Measurements from ENCODE around the gene MARK3. TPM values are rescaled to one million over a fixed set of nuclear protein-coding genes. Genes with fewer than 3 reads are reported as not detected.

The MARK3 gene
- polyA plus RNA-seq, 1 donor (not counting 4 experiments of a cell fraction or from before 2014, with no cell fraction given) = 133 TPM

GRCh38 chr14:103366741-103367140 is 18.5 kb upstream of the MARK3 start:
- H3K4me2 ChIP-seq (ENCODE audit: control insufficient read depth, extremely low read depth, insufficient read depth, low read depth, low read length) = no peak overlapping the region
- FAIRE-seq (no peak), DNase-seq (ENCODE audit: low read depth, low spot score) (no peak)
- H3K79me2 ChIP-seq (ENCODE audit: control insufficient read depth, insufficient read depth, low read length) = no peaks in the 10 kb centered on the region
- no peaks in the 10 kb centered on the region for H3K36me3 ChIP-seq (ENCODE audit: control insufficient read depth in 2 of 2, extremely low read depth in 1 of 2, insufficient read depth in 2 of 2, low read length in 2 of 2)
- H3K9me1 ChIP-seq (ENCODE audit: control insufficient read depth, extremely low read depth, insufficient read depth, low read length) = no peaks in the 10 kb centered on the region
- no peaks in the 10 kb centered on the region for H3K27me3 ChIP-seq (ENCODE audit: control insufficient read depth, extremely low read depth, insufficient read depth, low read length)
- dilution Hi-C loops (cut with MboI; ENCODE audit: extremely low pct_ligation_motif_present, low sequenced_read_pairs) = no loop called here
- H3K4me3 ChIP-seq (ENCODE audit: control insufficient read depth in 2 of 3, extremely low read depth in 1 of 3, insufficient read depth in 2 of 3, low read depth in 1 of 3, low read length in 3 of 3) = no peak overlapping the region
- no peak overlapping the region for H2AFZ ChIP-seq (ENCODE audit: control insufficient read depth, low read length)
- TF ChIP-seq, protein P1, sequence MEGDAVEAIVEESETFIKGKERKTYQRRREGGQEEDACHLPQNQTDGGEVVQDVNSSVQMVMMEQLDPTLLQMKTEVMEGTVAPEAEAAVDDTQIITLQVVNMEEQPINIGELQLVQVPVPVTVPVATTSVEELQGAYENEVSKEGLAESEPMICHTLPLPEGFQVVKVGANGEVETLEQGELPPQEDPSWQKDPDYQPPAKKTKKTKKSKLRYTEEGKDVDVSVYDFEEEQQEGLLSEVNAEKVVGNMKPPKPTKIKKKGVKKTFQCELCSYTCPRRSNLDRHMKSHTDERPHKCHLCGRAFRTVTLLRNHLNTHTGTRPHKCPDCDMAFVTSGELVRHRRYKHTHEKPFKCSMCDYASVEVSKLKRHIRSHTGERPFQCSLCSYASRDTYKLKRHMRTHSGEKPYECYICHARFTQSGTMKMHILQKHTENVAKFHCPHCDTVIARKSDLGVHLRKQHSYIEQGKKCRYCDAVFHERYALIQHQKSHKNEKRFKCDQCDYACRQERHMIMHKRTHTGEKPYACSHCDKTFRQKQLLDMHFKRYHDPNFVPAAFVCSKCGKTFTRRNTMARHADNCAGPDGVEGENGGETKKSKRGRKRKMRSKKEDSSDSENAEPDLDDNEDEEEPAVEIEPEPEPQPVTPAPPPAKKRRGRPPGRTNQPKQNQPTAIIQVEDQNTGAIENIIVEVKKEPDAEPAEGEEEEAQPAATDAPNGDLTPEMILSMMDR (optimal IDR thresholded peaks at IDR 0.05 in 1 of 3, IDR thresholded peaks at IDR 0.05 in 1 of 3, conservative IDR thresholded peaks at IDR 0.05 in 1 of 3; ENCODE audit: extremely low read depth in 1 of 3, insufficient read depth in 2 of 3, low read length in 3 of 3) = no peak
- TF ChIP-seq EZH2 (IDR thresholded peaks at IDR 0.05; ENCODE audit: low read length) = no peak
- no peaks in the 10 kb centered on the region for H4K20me1 ChIP-seq (ENCODE audit: control insufficient read depth, extremely low read depth, insufficient read depth, low read length)
- H3K9ac ChIP-seq (ENCODE audit: control insufficient read depth, extremely low read depth, insufficient read depth, low read length) = no peak overlapping the region
- H3K9me3 ChIP-seq (ENCODE audit: control insufficient read depth, low read depth, low read length) = peaks cover 7% of the 10 kb centered on the region
- H3K4me1 ChIP-seq (ENCODE audit: control insufficient read depth, extremely low read depth, insufficient read depth, low read length) = peaks cover 9% of the 10 kb centered on the region
- no peak overlapping the region for H3K27ac ChIP-seq (ENCODE audit: control insufficient read depth, insufficient read depth, low read length)

GRCh38 chr14:103367995-103368394 is 17.2 kb upstream of the MARK3 start:
- dilution Hi-C loops (cut with MboI; ENCODE audit: extremely low pct_ligation_motif_present, low sequenced_read_pairs) = no loop called here
- H3K27me3 ChIP-seq (ENCODE audit: control insufficient read depth, extremely low read depth, insufficient read depth, low read length) = no peaks in the 10 kb centered on the region
- no peak overlapping the region for H3K4me2 ChIP-seq (ENCODE audit: control insufficient read depth, extremely low read depth, insufficient read depth, low read depth, low read length)
- no peak overlapping the region for H3K4me3 ChIP-seq (ENCODE audit: control insufficient read depth in 2 of 3, extremely low read depth in 1 of 3, insufficient read depth in 2 of 3, low read depth in 1 of 3, low read length in 3 of 3)
- no peak for TF ChIP-seq EZH2 (IDR thresholded peaks at IDR 0.05; ENCODE audit: low read length)
- TF ChIP-seq, protein P1 (optimal IDR thresholded peaks at IDR 0.05 in 1 of 3, IDR thresholded peaks at IDR 0.05 in 1 of 3, conservative IDR thresholded peaks at IDR 0.05 in 1 of 3; ENCODE audit: extremely low read depth in 1 of 3, insufficient read depth in 2 of 3, low read length in 3 of 3) = no peak
- FAIRE-seq = no peak
- H3K27ac ChIP-seq (ENCODE audit: control insufficient read depth, insufficient read depth, low read length) = no peak overlapping the region
- H2AFZ ChIP-seq (ENCODE audit: control insufficient read depth, low read length) = no peak overlapping the region
- H4K20me1 ChIP-seq (ENCODE audit: control insufficient read depth, extremely low read depth, insufficient read depth, low read length) = no peaks in the 10 kb centered on the region
- H3K9me1 ChIP-seq (ENCODE audit: control insufficient read depth, extremely low read depth, insufficient read depth, low read length) = no peaks in the 10 kb centered on the region
- peaks cover 5% of the 10 kb centered on the region for H3K9me3 ChIP-seq (ENCODE audit: control insufficient read depth, low read depth, low read length)
- no peaks in the 10 kb centered on the region for H3K79me2 ChIP-seq (ENCODE audit: control insufficient read depth, insufficient read depth, low read length)
- peaks cover 10% of the 10 kb centered on the region for H3K4me1 ChIP-seq (ENCODE audit: control insufficient read depth, extremely low read depth, insufficient read depth, low read length)
- no peak overlapping the region for H3K9ac ChIP-seq (ENCODE audit: control insufficient read depth, extremely low read depth, insufficient read depth, low read length)
- no peaks in the 10 kb centered on the region for H3K36me3 ChIP-seq (ENCODE audit: control insufficient read depth in 2 of 2, extremely low read depth in 1 of 2, insufficient read depth in 2 of 2, low read length in 2 of 2)
- DNase-seq (ENCODE audit: low read depth, low spot score) = no peak
